CD4-positive, alpha-beta T cell treated with Interleukin-4 for 1 hour (primary cell): ENCODE measurements around the gene C8B.

Experiments
- DNase-seq, 2 donors: peaks; one replicate each; pipeline ENCODE4 v3.0.0-alpha.2; 2020 to 2022

C8B gene

GRCh38 chr1:56929492-56929891 lies 36.3 kb downstream of the C8B start:
- no peak for DNase-seq

- no peak for DNase-seq
These were observed 37.8 kb downstream of the C8B start for GRCh38 chr1:56927986-56928385.

DNA sequence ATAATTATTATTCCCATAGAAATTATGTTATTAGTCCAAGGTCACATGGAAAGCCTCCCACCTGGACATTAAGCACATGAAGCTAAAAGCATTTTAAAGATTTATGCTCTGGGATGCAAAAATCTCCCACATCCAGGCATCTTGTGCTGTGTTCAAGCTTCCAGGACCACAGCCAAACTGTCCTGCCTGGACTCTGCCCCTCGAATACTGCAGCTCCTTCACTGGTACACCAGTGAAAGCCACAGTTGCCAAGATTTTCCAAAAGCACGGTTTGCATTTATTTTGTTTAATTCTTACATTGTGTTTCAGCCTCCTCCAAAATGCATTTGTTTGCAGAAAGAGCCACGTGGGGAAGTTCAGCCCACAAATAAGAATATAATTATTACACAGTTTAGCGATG lies 38.6 kb downstream of the C8B start:
- DNase-seq: no peak

- DNase-seq: no peak
These were observed 40.6 kb downstream of the C8B start for GRCh38 chr1:56925193-56925592.

GRCh38 chr1:56924116-56924515 lies 41.7 kb downstream of the C8B start:
- DNase-seq: no peak

GRCh38 chr1:56923201-56923600 lies 42.6 kb downstream of the C8B start:
- DNase-seq: no peak

DNA sequence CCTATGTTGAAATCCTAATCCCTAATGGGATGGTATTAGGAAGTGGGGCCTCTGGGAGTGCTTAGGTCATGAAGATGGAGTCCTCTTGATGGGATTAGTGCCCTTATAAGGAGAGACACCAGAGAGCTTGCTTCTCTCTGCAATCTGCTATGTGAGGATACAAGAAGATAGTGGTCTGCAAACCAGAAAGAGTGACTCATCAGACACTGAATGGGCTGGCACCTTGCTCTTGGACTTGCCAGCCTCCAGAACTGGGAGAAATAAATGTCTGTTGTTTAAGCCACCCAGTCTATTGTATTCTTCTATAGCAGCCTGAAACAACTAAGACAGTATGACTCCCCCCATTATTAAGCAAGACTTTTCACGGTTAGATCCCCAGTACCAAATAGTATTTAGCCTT lies 43.3 kb downstream of the C8B start:
- DNase-seq: no peak

GRCh38 chr1:56922070-56922469 lies 43.7 kb downstream of the C8B start:
- DNase-seq: no peak

- DNase-seq: no peak
These were observed 44.3 kb downstream of the C8B start for GRCh38 chr1:56921479-56921878.

GRCh38 chr1:56920591-56921001 lies 45.2 kb downstream of the C8B start:
- DNase-seq: no peak

- no peak for DNase-seq
These were observed 48.5 kb downstream of the C8B start for GRCh38 chr1:56917356-56917755.

DNA sequence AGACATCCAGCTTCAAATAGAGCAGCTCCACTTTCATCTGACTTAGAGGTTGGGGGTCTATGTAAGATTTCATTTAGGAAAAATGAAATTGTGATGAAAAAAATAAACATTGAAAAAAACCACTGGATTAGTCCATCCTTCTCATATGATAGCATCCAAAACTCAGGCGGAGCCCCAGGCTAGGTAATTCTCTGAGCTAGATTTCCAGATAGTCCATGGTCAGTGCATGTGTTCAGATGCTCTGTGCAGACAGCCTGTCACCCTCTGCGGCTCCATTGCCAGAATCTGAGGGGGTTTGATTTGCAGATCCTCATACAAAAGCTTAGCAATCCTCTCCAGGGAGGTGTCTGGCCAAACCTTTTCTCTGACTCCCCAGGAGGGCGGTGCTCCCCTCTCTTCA lies 49.2 kb downstream of the C8B start:
- DNase-seq: no peak

- no peak for DNase-seq
These were observed 49.9 kb downstream of the C8B start for GRCh38 chr1:56915960-56916359.

DNA sequence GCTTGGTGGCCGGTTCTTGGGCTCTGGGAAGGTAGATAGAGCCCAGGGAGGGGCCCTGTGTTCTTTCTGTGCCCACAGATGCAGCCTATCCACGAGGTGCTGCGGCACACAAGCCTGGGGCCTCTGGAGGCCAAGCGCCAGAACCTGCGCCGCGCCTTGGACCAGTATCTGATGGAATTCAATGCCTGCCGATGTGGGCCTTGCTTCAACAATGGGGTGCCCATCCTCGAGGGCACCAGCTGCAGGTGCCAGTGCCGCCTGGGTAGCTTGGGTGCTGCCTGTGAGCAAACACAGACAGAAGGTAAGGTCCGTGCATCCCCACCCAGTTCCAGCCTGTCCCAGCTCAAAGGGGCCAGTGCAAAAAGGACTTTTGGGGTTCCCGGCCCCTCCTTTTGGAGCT lies 53.5 kb downstream of the C8B start:
- no peak for DNase-seq

- DNase-seq: no peak
These were observed 54.5 kb downstream of the C8B start for GRCh38 chr1:56911098-56911938.

DNA sequence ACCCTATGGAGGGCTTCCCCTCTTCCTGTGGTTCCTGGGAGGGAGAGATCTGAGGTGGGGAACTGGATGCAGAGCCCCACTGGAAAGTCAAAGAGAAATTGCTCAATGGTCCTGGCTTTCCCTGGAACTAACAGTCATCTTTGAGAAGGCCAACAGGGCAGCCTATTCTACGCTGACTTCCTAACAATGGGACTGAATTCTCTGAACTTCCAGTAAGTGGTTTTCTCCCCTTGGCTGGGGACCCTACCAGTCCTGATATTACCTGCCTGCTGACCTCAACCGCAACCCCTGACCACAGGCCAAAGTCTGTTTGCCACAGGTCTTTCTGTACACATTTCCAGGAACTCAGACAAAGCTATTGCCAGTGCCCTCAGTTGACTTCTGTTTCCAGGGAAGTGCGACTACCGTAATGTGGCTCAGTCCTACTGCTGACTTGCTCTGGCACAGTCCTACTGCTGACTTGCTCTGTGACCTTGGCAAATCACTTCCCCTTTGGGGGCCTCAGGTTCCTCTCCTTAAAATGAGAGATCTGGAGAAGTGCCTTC lies 55.3 kb downstream of the C8B start:
- no peak for DNase-seq

- no peak for DNase-seq
These were observed 57.1 kb downstream of the C8B start for GRCh38 chr1:56908619-56909221.

- DNase-seq: no peak
These were observed 60.1 kb downstream of the C8B start for GRCh38 chr1:56905667-56906066.

- no peak for DNase-seq
These were observed 61.0 kb downstream of the C8B start for GRCh38 chr1:56904663-56905397.

DNA sequence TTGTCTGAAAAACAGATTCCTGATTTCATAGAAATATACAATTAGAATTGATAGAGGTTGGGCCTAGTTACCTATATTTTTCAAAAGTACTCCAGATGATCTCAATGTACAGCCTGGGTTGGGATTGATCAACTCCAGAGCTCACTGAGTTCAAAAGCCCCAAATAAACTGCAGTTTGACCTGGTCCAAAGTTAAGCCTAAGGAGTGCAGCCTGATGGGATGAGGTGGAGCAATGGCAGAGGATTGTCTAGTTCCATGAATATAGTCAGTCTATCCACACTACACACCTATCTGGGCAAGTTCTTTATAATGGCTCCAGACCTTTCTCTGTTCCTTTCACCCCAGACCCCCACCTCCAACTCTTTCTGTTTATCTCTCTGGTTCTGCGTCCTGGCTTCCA lies 62.0 kb downstream of the C8B start:
- DNase-seq: no peak

DNA sequence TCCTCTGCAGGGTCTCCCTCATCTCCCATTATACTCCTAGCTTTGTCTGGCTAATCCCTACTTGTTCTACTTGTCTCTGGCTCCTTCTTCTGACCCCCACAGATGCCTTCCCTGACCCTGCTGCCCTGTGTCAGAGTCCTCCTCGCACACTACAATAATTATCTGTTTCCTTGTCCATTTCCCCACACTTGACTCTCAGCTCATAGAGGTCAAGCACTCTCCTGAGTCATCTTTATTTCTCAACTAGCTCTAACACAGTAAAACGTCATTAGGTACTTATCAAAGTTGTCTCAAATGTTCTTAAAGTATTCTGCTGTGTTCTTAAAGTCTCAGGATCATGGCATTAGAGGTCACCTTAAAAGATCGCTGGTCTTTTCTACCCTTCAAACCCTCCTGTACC lies 64.1 kb downstream of the C8B start:
- DNase-seq: no peak

GRCh38 chr1:56898879-56899278 lies 66.9 kb downstream of the C8B start:
- DNase-seq: no peak

DNA sequence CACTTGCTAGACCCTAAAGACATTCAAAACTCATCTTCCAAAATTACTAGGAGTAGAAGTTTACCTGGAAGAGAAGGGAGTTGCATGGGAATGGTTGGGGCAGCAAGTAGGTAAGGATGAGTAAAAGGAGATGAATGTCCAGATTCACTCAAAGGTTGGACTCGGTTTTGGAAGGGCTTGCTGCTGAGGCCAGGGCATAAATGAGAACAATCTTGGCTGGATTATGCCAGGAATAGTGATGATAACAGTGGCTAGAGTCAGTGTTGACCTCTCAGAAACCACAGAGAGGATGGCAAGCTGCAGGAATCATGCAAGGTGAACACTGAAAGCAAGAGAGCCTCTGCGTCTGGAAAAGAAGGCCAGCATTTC lies 67.8 kb downstream of the C8B start:
- DNase-seq: no peak
